ENCODE measurements around the gene SIK3.
A peak's percentile ranks its signal among the peaks of the same experiment; 100 is the strongest.
"Not testable (repeated sequence)": the region's sequence is repeated elsewhere in the genome, so short reads cannot be mapped to it uniquely, and the experiment has no call there.

Gene SIK3

GRCh38 chr11:116856423-116856822 lies 241.8 kb downstream of the SIK3 start:
- DNase-seq: no peak

GRCh38 chr11:116855413-116855812 lies 242.8 kb downstream of the SIK3 start:
- no peak for DNase-seq

GRCh38 chr11:116853461-116854073 lies 244.7 kb downstream of the SIK3 start:
- DNase-seq: no peak

- DNase-seq: no peak
These were observed 245.8 kb downstream of the SIK3 start for GRCh38 chr11:116852261-116853031.

- DNase-seq: no peak
These were observed 246.6 kb downstream of the SIK3 start for GRCh38 chr11:116851626-116852025.

- DNase-seq: no peak
These were observed 248.7 kb downstream of the SIK3 start for GRCh38 chr11:116849486-116849885.

- DNase-seq: no peak
These were observed 249.2 kb downstream of the SIK3 start for GRCh38 chr11:116849060-116849459.

- DNase-seq: no peak
These were observed 250.6 kb downstream of the SIK3 start for GRCh38 chr11:116847612-116848011.

- no peak for DNase-seq
These were observed 253.5 kb downstream of the SIK3 start for GRCh38 chr11:116844722-116845121.

GRCh38 chr11:116843661-116844060 lies 254.6 kb downstream of the SIK3 start:
- DNase-seq: no peak

- DNase-seq: no peak
These were observed 255.3 kb downstream of the SIK3 start for GRCh38 chr11:116842909-116843308.

GRCh38 chr11:116842117-116842516 lies 256.1 kb downstream of the SIK3 start:
- no peak for DNase-seq

- no peak for DNase-seq
These were observed 257.4 kb downstream of the SIK3 start for GRCh38 chr11:116840746-116841296.

GRCh38 chr11:116840224-116840745 lies 257.9 kb downstream of the SIK3 start:
- no peak for DNase-seq

- no peak for DNase-seq
These were observed 259.7 kb downstream of the SIK3 start for GRCh38 chr11:116838321-116839084.

- DNase-seq: no peak
These were observed 260.8 kb downstream of the SIK3 start, which contains the start of gene APOA1 for GRCh38 chr11:116837231-116838091. APOA1 (minus strand) TSS chr11:116837622; CDS start chr11:116837387, 235 bp downstream.

GRCh38 chr11:116836632-116836991 lies 261.6 kb downstream of the SIK3 start:
- no peak for DNase-seq

- peak; percentile 87 for DNase-seq
These were observed 262.2 kb downstream of the SIK3 start for GRCh38 chr11:116835791-116836631.

- no peak for DNase-seq
These were observed 263.0 kb downstream of the SIK3 start for GRCh38 chr11:116835042-116835772.

GRCh38 chr11:116834535-116835041 lies 263.6 kb downstream of the SIK3 start:
- DNase-seq: not testable (repeated sequence)
